Endothelial cell of umbilical vein (primary cell): ENCODE measurements around the gene KCNK1. TPM values are rescaled to one million over a fixed set of nuclear protein-coding genes. Genes with fewer than 3 reads are reported as not detected.

Source experiments
- BruUV-seq: library from RNA; stranded (reverse); fragments of 400-500 nt; replicated peaks from 2 replicates; lab custom pipeline; 2021; lab: Mats Ljungman, UMichigan
- CTCF ChIA-PET: fragments of 300-600, 350-600 bp; sonication (Branson Sonifier 250); formaldehyde crosslinking; loops from one replicate; lab custom pipeline; 2021; ENCODE audit warnings: antibody characterized with exemption, inconsistent platforms; lab: Charles Lee
- POLR2A ChIA-PET: fragments of 300-600, 350-600 bp; sonication (Branson Sonifier 250); formaldehyde crosslinking; loops from one replicate; lab custom pipeline; 2021; ENCODE audit warnings: antibody characterized with exemption, inconsistent platforms; lab: Charles Lee
- DNase-seq: peaks from one replicate; pipeline ENCODE4 v3.0.0-alpha.2; 2011; ENCODE audit warnings: low read depth, low spot score
- FAIRE-seq: peaks from 2 replicates; lab custom pipeline; 2011; peaks lifted over from hg19 to GRCh38; lab: Jason Lieb, UNC
- H2AFZ ChIP-seq: 2 replicates; pipeline ENCODE4 v1.6.0; 2012; ENCODE audit warnings: low read depth, low read length, control low read depth, inconsistent platforms
- H3K27ac ChIP-seq: 2 replicates; pipeline ENCODE4 v1.5.1; 2011; ENCODE audit warnings: low read depth, mild to moderate bottlenecking, control low read depth, low read length, moderate library complexity; ENCODE audit not compliant: insufficient read depth
- H3K27me3 ChIP-seq, 2 experiments: 2 replicates each; pipeline versions ENCODE4 v1.6.0 to v1.6.1; 2011; ENCODE audit warnings: low read length in 2 of 2, mixed read lengths in 1 of 2; ENCODE audit not compliant: control insufficient read depth in 2 of 2, insufficient read depth in 2 of 2
- H3K36me3 ChIP-seq, 2 experiments: 2 replicates in 1 of 2; 3 replicates in 1 of 2; pipeline ENCODE4 v1.5.1; 2011; ENCODE audit warnings: low read length in 2 of 2, mild to moderate bottlenecking in 1 of 2, moderate library complexity in 1 of 2; ENCODE audit not compliant: control insufficient read depth in 2 of 2, insufficient read depth in 2 of 2; ENCODE audit errors: extremely low read depth in 1 of 2
- H3K4me1 ChIP-seq: 3 replicates; pipeline ENCODE4 v1.5.1; 2011; ENCODE audit warnings: mild to moderate bottlenecking, low read length; ENCODE audit not compliant: control insufficient read depth, insufficient read depth; ENCODE audit errors: extremely low read depth
- H3K4me2 ChIP-seq: 2 replicates; pipeline ENCODE4 v1.6.1; 2011; ENCODE audit warnings: low read length, control low read depth, mixed read lengths; ENCODE audit not compliant: insufficient read depth
- H3K4me3 ChIP-seq, 3 experiments: fragments of 200-600 bp in 1 of 3; sonication (generic), shearing (Covaris generic) in 1 of 3; replicated peaks in 1 of 3; 2 replicates each; pipeline ENCODE4 v1.5.1; 2011 to 2016; ENCODE audit warnings: control low read depth in 3 of 3, low read length in 3 of 3, mild to moderate bottlenecking in 2 of 3, inconsistent platforms in 1 of 3, low read depth in 1 of 3, moderate library complexity in 1 of 3; ENCODE audit not compliant: insufficient read depth in 1 of 3
- H3K79me2 ChIP-seq: 2 replicates; pipeline ENCODE4 v1.6.0; 2012; ENCODE audit warnings: low read length, inconsistent platforms; ENCODE audit not compliant: control insufficient read depth, insufficient read depth
- H3K9ac ChIP-seq: replicated peaks from 2 replicates; pipeline ENCODE3; 2011; ENCODE audit warnings: low read length, control low read depth; ENCODE audit not compliant: insufficient read depth; ENCODE audit errors: extremely low read depth
- H3K9me1 ChIP-seq: replicated peaks from 3 replicates; pipeline ENCODE4 v1.6.0; 2011; ENCODE audit warnings: mild to moderate bottlenecking, low read length; ENCODE audit not compliant: control insufficient read depth, insufficient read depth; ENCODE audit errors: extremely low read depth
- H3K9me3 ChIP-seq: replicated peaks from 2 replicates; pipeline ENCODE4 v1.5.1; 2012; ENCODE audit warnings: low read length, inconsistent platforms; ENCODE audit not compliant: control insufficient read depth, insufficient read depth
- H4K20me1 ChIP-seq: replicated peaks from 2 replicates; pipeline ENCODE3; 2011; ENCODE audit warnings: mild to moderate bottlenecking, low read length; ENCODE audit not compliant: control insufficient read depth, insufficient read depth; ENCODE audit errors: extremely low read depth
- EZH2 ChIP-seq: IDR thresholded peaks from 2 replicates; pipeline ENCODE4 v1.6.1; 2012; ENCODE audit warnings: borderline replicate concordance, low read depth, mild to moderate bottlenecking, moderate library complexity, low read length, inconsistent platforms; ENCODE audit not compliant: severe bottlenecking
- FOS ChIP-seq: IDR thresholded peaks from 2 replicates; pipeline ENCODE4 v1.6.1; 2011; ENCODE audit warnings: mild to moderate bottlenecking, low read length, moderate library complexity, borderline replicate concordance; ENCODE audit not compliant: insufficient read depth
- GATA2 ChIP-seq: IDR thresholded peaks from 2 replicates; pipeline ENCODE4 v1.7.0; 2011; ENCODE audit warnings: low read depth, mild to moderate bottlenecking, moderate library complexity, mixed read lengths, low read length; ENCODE audit not compliant: insufficient read length, insufficient read depth
- JUN ChIP-seq: IDR thresholded peaks from 2 replicates; pipeline ENCODE4 v1.6.1; 2011; ENCODE audit warnings: borderline replicate concordance, low read depth; ENCODE audit not compliant: insufficient read length, insufficient read depth
- MYC ChIP-seq: IDR thresholded peaks from one replicate; pipeline ENCODE4 v1.6.1; 2011; ENCODE audit warnings: mild to moderate bottlenecking, low read depth, low read length
- POLR2A ChIP-seq: IDR thresholded peaks from 2 replicates; pipeline ENCODE4 v1.6.1; 2012; ENCODE audit warnings: low read depth, mild to moderate bottlenecking, control low read depth, low read length
- POLR2AphosphoS5 ChIP-seq: IDR thresholded peaks from 2 replicates; pipeline ENCODE4 v1.6.1; 2012; ENCODE audit warnings: low read depth, mild to moderate bottlenecking, control low read depth, low read length, moderate library complexity; ENCODE audit not compliant: insufficient read depth
- dilution Hi-C: fragments of 300-500 bp; cut with MboI; formaldehyde crosslinking; loops from one replicate; pipeline ENCODE4 v1.15.0; 2019; ENCODE audit warnings: low sequenced_read_pairs; ENCODE audit not compliant: extremely low pct_ligation_motif_present
- intact Hi-C: fragments of 100-400 bp; cut with micrococcal nuclease; formaldehyde crosslinking; loops from one replicate; pipeline ENCODE4 v1.10.0; 2022
- polyA plus RNA-seq, 4 experiments: library from polyadenylated mRNA; depleted of rRNA in 3 of 4; stranded (reverse) in 3 of 4; unstranded in 1 of 4; fragments of >200 nt; gene quantifications; 2 replicates each; pipeline versions ENCODE4 v1.2.1 to v1.2.3, GENCODE V29; 2011 to 2012; ENCODE audit warnings: missing spikeins in 1 of 4
- total RNA-seq: library from RNA; stranded (reverse); gene quantifications from 2 replicates; pipeline ENCODE4 v1.2.3, GENCODE V29; 2021
- TF ChIP-seq, protein P1 (sequence below): IDR thresholded peaks from 2 replicates; pipeline ENCODE4 v1.6.1; 2011; ENCODE audit not compliant: insufficient read depth, insufficient read length
- TF ChIP-seq, protein P2 (sequence below), 2 donors: IDR thresholded peaks; 1 replicate in 1 of 2; 2 replicates in 1 of 2; pipeline ENCODE4 v1.5.1; 2011; ENCODE audit warnings: low read length in 2 of 2, mild to moderate bottlenecking in 2 of 2, moderate library complexity in 2 of 2, control low read depth in 1 of 2, inconsistent platforms in 1 of 2, low read depth in 1 of 2; ENCODE audit not compliant: insufficient read depth in 1 of 2; ENCODE audit errors: extremely low read depth in 1 of 2

Gene KCNK1
- total and polyA plus RNA-seq, 2 donors (not counting 3 experiments of a cell fraction or from before 2014, with no cell fraction given) = 0.83 to 2.8 TPM

DNA sequence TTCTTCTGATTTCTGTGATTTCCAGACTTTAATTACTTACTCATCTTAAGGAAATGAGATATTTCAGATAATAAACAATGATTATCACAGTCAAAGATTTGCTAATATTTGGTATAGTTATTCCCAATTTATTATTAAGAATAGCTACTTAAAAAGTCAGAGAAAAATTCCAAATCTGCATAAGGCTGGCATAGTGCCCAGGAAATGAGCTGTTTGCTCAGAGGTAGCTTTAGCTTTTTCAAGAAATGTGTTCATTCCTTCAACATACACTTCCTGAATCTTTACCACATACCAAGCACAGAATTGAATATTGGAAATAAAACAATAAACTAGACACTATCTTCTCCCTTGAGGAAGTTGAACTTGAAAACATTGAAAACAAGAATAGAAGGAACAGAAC is 44.3 kb upstream of the KCNK1 start:
- no peaks in the 10 kb centered on the region for H3K4me1 ChIP-seq
- H4K20me1 ChIP-seq = no peaks in the 10 kb centered on the region
- H3K36me3 ChIP-seq = no peaks in the 10 kb centered on the region
- TF ChIP-seq, protein P1, sequence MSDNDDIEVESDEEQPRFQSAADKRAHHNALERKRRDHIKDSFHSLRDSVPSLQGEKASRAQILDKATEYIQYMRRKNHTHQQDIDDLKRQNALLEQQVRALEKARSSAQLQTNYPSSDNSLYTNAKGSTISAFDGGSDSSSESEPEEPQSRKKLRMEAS = no peak
- TF ChIP-seq JUN (no peak), POLR2A (no peak), POLR2AphosphoS5 (no peak), GATA2 (no peak), FOS (no peak), EZH2 (no peak), MYC (no peak)
- TF ChIP-seq, protein P2, sequence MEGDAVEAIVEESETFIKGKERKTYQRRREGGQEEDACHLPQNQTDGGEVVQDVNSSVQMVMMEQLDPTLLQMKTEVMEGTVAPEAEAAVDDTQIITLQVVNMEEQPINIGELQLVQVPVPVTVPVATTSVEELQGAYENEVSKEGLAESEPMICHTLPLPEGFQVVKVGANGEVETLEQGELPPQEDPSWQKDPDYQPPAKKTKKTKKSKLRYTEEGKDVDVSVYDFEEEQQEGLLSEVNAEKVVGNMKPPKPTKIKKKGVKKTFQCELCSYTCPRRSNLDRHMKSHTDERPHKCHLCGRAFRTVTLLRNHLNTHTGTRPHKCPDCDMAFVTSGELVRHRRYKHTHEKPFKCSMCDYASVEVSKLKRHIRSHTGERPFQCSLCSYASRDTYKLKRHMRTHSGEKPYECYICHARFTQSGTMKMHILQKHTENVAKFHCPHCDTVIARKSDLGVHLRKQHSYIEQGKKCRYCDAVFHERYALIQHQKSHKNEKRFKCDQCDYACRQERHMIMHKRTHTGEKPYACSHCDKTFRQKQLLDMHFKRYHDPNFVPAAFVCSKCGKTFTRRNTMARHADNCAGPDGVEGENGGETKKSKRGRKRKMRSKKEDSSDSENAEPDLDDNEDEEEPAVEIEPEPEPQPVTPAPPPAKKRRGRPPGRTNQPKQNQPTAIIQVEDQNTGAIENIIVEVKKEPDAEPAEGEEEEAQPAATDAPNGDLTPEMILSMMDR (IDR thresholded peaks at IDR 0.05; ENCODE audit: extremely low read depth in 1 of 2, insufficient read depth in 1 of 2, low read depth in 1 of 2, low read length in 2 of 2) = no peak
- dilution Hi-C loops (no loop called here), intact Hi-C loops (no loop called here)
- no peaks in the 10 kb centered on the region for H3K9me1 ChIP-seq
- no TSS peak for BruUV-seq
- no peaks in the 10 kb centered on the region for H3K79me2 ChIP-seq
- H3K27ac ChIP-seq = no peak overlapping the region
- H3K4me2 ChIP-seq = no peak overlapping the region
- FAIRE-seq = no peak
- no peak overlapping the region for H3K9ac ChIP-seq
- no peaks in the 10 kb centered on the region for H3K27me3 ChIP-seq
- POLR2A ChIA-PET = no interaction called here
- H3K9me3 ChIP-seq = peaks cover 2% of the 10 kb centered on the region
- DNase-seq = no peak
- H2AFZ ChIP-seq = no peak overlapping the region
- no peak overlapping the region for H3K4me3 ChIP-seq
- CTCF ChIA-PET = no interaction called here
